ENCODE data around the gene SLC44A1.

DNA sequence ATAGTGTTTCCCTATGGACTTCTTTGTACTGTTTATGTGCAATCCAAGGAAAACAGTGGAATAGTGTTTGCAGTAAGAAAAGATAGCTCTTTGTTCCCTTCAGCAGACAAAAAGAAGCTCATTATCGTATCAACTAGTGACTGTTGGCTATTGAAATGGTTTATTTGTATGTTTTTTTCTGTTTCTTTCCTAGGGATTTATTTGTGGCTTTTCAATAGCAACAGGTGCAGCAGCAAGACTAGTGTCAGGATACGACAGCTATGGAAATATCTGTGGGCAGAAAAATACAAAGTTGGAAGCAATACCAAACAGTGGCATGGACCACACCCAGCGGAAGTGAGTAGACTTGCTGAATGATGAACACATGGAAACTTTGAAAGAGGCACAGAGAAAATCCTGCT is 65.1 kb downstream of the SLC44A1 start:
- TF ChIP-seq PKNOX1 (IDR thresholded peaks at IDR 0.05), result no peak
- no peak for TF ChIP-seq SUZ12 (IDR thresholded peaks at IDR 0.05)
- no peak for TF ChIP-seq BHLHE40 (IDR thresholded peaks at IDR 0.05; ENCODE audit: borderline replicate concordance)
- no peak for TF ChIP-seq HDGF (IDR thresholded peaks at IDR 0.05; ENCODE audit: borderline replicate concordance)
- TF ChIP-seq ZNF384 (IDR thresholded peaks at IDR 0.05), result no peak
